Measurements from ENCODE around the gene INTS2.
"Not testable (repeated sequence)": the region's sequence is repeated elsewhere in the genome, so short reads cannot be mapped to it uniquely, and the experiment has no call there.

The INTS2 gene, protein sequence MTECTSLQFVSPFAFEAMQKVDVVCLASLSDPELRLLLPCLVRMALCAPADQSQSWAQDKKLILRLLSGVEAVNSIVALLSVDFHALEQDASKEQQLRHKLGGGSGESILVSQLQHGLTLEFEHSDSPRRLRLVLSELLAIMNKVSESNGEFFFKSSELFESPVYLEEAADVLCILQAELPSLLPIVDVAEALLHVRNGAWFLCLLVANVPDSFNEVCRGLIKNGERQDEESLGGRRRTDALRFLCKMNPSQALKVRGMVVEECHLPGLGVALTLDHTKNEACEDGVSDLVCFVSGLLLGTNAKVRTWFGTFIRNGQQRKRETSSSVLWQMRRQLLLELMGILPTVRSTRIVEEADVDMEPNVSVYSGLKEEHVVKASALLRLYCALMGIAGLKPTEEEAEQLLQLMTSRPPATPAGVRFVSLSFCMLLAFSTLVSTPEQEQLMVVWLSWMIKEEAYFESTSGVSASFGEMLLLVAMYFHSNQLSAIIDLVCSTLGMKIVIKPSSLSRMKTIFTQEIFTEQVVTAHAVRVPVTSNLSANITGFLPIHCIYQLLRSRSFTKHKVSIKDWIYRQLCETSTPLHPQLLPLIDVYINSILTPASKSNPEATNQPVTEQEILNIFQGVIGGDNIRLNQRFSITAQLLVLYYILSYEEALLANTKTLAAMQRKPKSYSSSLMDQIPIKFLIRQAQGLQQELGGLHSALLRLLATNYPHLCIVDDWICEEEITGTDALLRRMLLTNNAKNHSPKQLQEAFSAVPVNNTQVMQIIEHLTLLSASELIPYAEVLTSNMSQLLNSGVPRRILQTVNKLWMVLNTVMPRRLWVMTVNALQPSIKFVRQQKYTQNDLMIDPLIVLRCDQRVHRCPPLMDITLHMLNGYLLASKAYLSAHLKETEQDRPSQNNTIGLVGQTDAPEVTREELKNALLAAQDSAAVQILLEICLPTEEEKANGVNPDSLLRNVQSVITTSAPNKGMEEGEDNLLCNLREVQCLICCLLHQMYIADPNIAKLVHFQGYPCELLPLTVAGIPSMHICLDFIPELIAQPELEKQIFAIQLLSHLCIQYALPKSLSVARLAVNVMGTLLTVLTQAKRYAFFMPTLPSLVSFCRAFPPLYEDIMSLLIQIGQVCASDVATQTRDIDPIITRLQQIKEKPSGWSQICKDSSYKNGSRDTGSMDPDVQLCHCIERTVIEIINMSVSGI

DNA sequence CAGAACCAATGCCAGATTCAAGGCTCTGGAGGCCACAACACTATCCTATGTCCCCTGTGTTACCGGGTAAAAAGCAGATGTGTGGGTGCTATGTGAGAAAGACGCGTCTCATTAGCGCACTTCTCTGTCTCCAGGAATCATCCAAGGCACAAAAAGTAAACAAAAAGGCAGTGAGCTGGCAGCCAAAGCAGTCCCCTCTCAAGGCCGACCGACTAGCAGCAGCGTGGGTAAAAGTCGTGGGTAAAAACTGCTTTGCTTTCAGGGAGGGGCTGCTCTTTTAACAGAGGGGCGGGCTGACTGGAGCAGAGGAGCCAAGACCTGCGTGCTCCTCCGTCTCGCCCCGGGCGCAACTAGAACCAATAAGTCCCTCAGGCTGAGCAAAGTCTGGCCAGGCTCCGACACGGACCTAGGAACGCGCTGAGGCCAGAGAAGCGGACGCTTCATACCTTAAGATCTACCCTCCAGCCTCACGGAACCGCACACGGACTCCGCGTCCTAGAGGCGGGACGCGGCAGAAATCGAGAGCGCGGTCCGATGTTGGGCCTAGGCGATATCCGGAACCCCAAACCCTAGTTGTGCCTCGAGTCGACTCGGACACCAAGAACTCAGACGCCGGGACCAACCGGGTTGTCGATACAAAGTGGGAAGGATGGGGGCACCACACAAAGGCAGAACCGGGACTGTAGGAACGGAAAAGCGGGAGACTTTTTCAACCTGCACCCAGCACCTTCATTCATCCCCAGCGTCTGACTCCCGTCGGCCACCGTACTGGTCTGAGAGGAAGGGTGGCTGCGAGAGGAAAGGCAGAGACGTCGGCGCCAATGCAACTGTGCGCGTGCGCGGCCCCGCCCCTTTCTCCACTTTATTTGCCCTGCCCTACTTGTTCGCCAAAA lies at the start of gene INTS2:
Gene INTS2 (minus strand): TSS at position 775 of the 893 bp plus-strand sequence. CDS start 1,338 bp downstream, outside the sequence.
- DNase-seq = peak; percentile 20 to 97 (median 91)

- DNase-seq = no peak
Observed at GRCh38 chr17:61974115-61974514, 46.3 kb upstream of the INTS2 start.

GRCh38 chr17:61972311-61972710 lies 44.5 kb upstream of the INTS2 start:
- no peak for DNase-seq

- no peak for DNase-seq
Observed at GRCh38 chr17:61970030-61970429, 42.2 kb upstream of the INTS2 start.

- DNase-seq = no peak
Observed at GRCh38 chr17:61968757-61969156, 41.0 kb upstream of the INTS2 start.

GRCh38 chr17:61967729-61968128 lies 39.9 kb upstream of the INTS2 start:
- DNase-seq = no peak

- no peak for DNase-seq
Observed at GRCh38 chr17:61966191-61966590, 38.4 kb upstream of the INTS2 start.

- DNase-seq = no peak
Observed at GRCh38 chr17:61955619-61956018, 27.8 kb upstream of the INTS2 start.

- DNase-seq = no peak
Observed at GRCh38 chr17:61947367-61948078, 19.7 kb upstream of the INTS2 start.

DNA sequence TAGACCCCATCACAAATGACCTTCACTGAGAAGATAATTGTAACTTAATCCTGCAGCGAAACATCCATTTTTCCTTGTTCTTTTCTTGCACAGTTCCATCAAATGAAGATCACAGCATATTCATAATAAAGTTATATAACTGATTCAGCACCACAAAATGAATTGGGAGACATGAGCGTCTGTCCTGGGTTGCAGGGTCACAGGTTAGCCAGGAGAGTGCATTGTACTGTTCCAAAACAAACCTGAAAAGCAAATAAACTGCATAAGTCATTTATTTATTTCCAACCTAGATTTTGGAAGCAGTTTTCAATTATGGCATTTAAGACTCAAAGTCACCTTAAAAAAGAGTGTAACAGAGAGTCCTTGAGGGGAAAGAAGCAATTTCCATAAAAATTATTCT lies 18.6 kb upstream of the INTS2 start:
- DNase-seq = no peak

- DNase-seq = no peak
Observed at GRCh38 chr17:61943117-61943516, 15.3 kb upstream of the INTS2 start.

- no peak for DNase-seq
Observed at GRCh38 chr17:61942085-61942484, 14.3 kb upstream of the INTS2 start.

GRCh38 chr17:61928101-61928436 lies 287 bp upstream of the INTS2 start:
- peak in 2 of 58 donors; percentile 12 to 28 for DNase-seq

GRCh38 chr17:61926826-61927207 lies 965 bp downstream of the INTS2 start:
- DNase-seq = no peak

DNA sequence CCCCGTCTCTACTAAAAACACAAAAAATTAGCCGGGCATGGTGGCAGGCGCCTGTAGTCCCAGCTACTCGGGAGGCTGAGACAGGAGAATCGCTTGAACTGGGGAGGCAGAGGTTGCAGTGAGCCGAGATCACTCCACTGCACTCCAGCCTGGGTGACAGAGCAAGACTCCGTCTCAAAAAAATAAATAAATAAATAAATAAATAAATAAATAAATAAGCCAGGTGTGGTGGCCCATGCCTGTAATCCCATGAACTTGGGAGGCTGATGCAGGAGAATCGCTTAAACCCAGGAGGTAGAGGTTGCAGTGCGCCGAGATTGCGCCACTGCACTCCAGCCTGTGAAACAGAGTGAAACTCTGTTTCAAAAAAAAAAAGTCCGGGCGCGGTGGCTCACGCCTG lies 12.6 kb downstream of the INTS2 start:
- not testable (repeated sequence) for DNase-seq

- DNase-seq = no peak
Observed at GRCh38 chr17:61908292-61909037, 19.3 kb downstream of the INTS2 start.

GRCh38 chr17:61907361-61907760 lies 20.4 kb downstream of the INTS2 start:
- DNase-seq = no peak

GRCh38 chr17:61904094-61904710 lies 23.6 kb downstream of the INTS2 start:
- DNase-seq = no peak

DNA sequence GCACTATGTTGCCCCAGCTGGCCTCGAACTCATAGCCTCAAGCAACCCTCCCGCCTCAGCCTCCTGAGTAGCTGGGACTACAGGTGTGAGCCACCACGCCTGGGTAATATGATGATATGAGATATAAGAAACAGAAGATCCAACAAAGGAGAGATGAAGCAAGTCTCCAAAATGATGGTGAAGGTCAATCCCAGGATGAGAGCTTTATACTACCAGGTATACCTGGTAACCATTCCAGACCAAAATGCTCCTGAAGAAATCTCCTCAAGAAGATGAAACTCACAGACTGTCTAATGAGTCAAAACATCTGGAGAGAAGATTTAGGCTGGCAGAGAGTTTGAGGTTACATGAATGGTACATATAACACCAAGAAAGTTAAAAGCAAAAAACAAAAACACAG lies 24.5 kb downstream of the INTS2 start:
- DNase-seq = no peak

All from anterior cingulate cortex (tissue), 58 donors.